IPS-18c (cell line): ENCODE measurements around the gene HHAT.

ENCODE experiments used
- H3K4me3 ChIP-seq: 2 replicates; pipeline ENCODE4 v1.7.0; 2013; ENCODE audit warnings: low read depth, mild to moderate bottlenecking, low read length, moderate library complexity; ENCODE audit not compliant: insufficient read depth
- H3K9me3 ChIP-seq: one replicate; pipeline ENCODE4 v1.6.1; 2013; ENCODE audit warnings: mild to moderate bottlenecking, low read length, moderate library complexity; ENCODE audit not compliant: control insufficient read depth, insufficient read depth

Gene HHAT

DNA sequence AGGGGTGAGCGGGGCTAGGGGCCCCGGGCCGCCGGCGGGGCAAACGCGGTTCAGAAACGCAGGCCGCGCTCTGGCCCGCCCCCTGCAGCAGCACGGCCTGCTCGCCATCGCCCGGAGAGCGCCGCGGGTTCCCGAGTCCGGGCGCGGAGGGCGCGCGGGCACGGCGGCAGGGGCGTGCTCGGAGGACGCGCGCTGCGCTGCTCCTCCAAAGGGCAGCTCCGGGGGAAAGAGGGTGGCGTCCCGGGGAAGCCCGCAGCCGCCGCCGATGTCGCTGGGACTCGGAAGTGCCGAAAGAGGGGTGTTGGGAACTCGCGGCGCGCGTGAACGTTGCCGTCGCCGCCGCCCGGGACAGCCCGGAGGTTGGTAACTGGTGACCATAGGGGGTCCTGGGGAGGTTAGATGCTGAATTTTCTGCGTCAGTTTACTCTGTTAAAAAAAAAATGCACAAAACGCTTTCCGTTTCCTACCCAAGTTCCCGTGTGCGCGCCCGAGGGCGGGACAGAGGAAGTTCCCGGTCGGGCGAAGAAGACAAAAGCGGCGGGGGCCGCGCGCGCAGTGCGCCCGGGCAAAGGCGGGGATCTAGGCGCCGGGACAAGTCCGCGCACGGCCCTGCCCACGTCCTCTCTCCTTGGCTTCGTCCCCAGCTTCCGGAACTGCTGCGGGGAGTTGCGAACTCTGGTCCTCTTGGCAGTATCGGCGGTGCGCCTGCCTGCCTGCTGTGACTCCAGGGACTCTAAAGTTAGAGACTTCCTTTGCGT lies at the start of gene HHAT:
Gene HHAT, plus strand, starts transcription at position 157 of the 758 bp plus-strand sequence. CDS start 20,074 bp downstream, outside the sequence.
- Histone ChIP-seq H3K4me3 (peak within 1 kb of the TSS; percentile 74), H3K9me3 (no peaks in the 10 kb centered on the region)

- no peak overlapping the region for H3K4me3 ChIP-seq
- no peaks in the 10 kb centered on the region for H3K9me3 ChIP-seq
Measured at GRCh38 chr1:210280221-210280620, 48.5 kb upstream of the HHAT start.

- H3K9me3 ChIP-seq: no peaks in the 10 kb centered on the region
Measured at GRCh38 chr1:210288116-210288515, 40.6 kb upstream of the HHAT start.

GRCh38 chr1:210289248-210289647 lies 39.5 kb upstream of the HHAT start:
- H3K9me3 ChIP-seq: no peaks in the 10 kb centered on the region
- H3K4me3 ChIP-seq: no peak overlapping the region

More at GRCh38 chr1:210288116-210288515, 40.6 kb upstream of the HHAT start:
- no peak overlapping the region for H3K4me3 ChIP-seq

DNA sequence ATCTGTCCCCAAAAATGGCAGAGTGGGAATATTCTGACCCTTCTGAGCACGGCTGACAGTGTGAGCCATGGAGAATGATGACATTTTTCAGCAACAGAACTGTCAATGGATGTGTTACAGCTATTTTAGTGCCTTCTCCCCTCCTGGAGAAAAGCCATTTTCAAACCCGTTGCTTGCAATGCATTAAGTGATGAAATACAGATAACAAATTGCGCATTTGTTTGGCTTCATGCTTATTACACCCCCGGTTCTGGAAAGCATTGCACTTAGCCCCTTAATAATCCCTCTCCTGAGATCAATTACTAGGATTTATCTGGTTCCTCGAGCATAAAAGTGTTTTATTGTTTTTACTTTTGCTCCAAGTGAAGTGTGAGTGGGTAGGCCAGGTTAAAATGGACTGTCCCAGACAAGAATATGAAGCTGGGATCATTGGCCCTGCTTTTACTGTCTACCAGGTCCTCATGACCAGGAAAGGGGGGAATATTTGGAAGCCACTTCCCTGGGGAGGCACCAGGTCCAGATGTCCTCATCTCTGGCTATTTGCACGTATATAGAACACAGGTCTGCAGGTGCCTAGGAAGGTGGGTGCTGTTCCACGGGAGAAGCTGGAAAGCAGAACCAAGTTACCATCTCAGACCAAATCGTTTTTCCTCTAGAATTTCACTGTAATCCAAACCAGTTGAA lies 37.5 kb upstream of the HHAT start:
- Histone ChIP-seq H3K4me3 (no peak overlapping the region), H3K9me3 (no peaks in the 10 kb centered on the region)

- peak overlapping the region; percentile 43; the same call in 1 of the 2 replicates for H3K4me3 ChIP-seq
- no peaks in the 10 kb centered on the region for H3K9me3 ChIP-seq
Measured at GRCh38 chr1:210291786-210292230, 36.9 kb upstream of the HHAT start.

- Histone ChIP-seq H3K4me3 (peak overlapping the region; percentile 43; the same call in 1 of the 2 replicates), H3K9me3 (no peaks in the 10 kb centered on the region)
Measured at GRCh38 chr1:210292231-210292871, 36.4 kb upstream of the HHAT start.

DNA sequence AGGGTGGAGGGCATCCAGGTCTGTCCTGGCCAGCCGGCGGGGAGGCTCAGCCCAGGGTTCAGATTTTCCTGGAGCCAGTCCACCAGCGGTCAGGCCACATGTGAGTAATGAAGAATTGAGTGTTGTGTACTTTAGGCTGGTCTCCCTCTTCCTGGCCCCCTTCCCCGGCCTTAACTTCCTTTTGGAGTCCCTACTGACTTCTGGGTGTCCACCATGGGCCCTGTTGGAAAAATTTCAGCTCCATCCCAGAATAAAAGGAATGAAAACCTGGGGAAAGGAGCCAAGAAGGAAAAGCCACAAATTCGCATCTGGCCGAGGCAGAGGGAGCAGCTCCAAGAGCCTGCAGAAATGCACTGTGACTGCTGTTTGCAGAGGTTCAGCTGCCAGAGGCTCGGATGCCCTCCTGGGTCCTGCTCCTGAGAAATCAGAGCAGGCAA lies 35.5 kb upstream of the HHAT start:
- Histone ChIP-seq H3K9me3 (no peaks in the 10 kb centered on the region), H3K4me3 (peak overlapping the region; percentile 43)

DNA sequence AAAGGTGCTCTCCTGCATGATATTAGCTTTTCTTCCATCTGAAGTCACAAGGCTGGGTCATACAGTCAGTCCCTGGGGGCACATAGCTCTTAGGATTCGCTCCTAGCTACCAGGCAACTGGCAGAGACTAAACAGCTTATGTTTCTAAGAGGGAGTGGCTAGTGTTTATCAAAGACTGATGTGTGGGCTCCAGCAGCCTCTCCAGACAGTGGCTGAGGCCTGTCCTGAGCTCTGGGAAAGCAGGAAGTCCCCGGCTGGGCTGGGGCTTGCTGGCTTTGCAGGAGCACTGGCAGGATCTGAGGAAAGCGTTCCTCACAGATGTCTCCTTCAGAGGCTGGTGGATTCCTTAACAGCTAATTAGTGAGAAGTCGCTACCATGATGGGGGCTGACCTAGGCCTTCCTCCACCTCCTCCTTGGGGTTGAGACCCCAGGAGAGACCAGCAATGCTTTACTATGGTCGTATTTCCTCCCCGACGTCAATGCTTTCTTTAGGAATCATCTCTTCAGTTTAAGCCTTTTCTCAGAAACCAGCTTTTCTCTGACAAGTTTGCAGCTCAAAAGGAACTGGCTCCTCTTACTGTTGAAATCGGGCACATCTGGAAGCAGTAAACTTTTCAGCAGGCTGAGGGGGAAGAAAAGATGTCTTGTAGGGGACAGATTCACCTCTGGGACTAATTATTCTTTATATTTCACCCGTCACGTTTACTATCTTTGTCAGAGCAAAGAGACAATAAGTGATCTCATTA lies 33.5 kb upstream of the HHAT start:
- Histone ChIP-seq H3K9me3 (no peaks in the 10 kb centered on the region), H3K4me3 (no peak overlapping the region)

GRCh38 chr1:210296682-210297081 lies 32.0 kb upstream of the HHAT start:
- H3K9me3 ChIP-seq: no peaks in the 10 kb centered on the region

GRCh38 chr1:210298296-210298695 lies 30.4 kb upstream of the HHAT start:
- no peak overlapping the region for H3K4me3 ChIP-seq
- no peaks in the 10 kb centered on the region for H3K9me3 ChIP-seq

More at GRCh38 chr1:210296682-210297081, 32.0 kb upstream of the HHAT start:
- H3K4me3 ChIP-seq: no peak overlapping the region

- H3K4me3 ChIP-seq: no peak overlapping the region
Measured at GRCh38 chr1:210298936-210299335, 29.8 kb upstream of the HHAT start.

GRCh38 chr1:210299501-210299900 lies 29.2 kb upstream of the HHAT start:
- H3K9me3 ChIP-seq: no peaks in the 10 kb centered on the region
- H3K4me3 ChIP-seq: no peak overlapping the region

More at GRCh38 chr1:210298936-210299335, 29.8 kb upstream of the HHAT start:
- H3K9me3 ChIP-seq: no peaks in the 10 kb centered on the region

DNA sequence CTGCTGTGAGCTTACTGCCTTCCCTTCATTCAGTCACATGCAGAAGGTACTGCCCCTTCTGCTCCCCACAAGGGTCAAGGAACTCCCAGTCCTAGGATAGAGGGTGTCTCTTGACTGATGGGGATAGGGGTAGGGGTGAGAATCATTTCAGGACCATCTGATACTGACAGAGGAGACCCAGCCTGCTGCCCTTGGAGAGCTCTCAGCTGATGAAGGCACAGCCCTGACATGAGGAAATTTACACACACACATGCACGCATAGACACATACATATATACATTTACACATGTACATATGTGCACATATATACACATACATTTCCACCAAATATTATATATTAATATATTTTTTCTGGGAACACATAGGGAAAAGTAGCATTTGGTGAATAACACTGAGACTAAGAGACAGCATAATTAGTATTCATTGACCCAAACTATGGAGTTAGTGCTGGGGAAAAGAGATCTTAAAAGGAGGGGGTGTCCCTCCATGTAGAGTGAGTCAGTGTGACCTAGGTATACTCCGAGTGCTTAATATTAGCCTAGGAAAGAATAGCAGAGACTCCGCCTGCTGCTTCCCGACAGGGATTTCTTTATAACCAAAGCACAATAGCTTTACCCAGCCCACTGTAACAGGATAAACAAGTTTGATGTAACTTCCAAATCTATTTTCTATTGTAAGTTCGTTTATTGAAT lies 27.6 kb upstream of the HHAT start:
- Histone ChIP-seq H3K9me3 (no peaks in the 10 kb centered on the region), H3K4me3 (no peak overlapping the region)

GRCh38 chr1:210301615-210302000 lies 27.1 kb upstream of the HHAT start:
- Histone ChIP-seq H3K4me3 (no peak overlapping the region), H3K9me3 (no peaks in the 10 kb centered on the region)

DNA sequence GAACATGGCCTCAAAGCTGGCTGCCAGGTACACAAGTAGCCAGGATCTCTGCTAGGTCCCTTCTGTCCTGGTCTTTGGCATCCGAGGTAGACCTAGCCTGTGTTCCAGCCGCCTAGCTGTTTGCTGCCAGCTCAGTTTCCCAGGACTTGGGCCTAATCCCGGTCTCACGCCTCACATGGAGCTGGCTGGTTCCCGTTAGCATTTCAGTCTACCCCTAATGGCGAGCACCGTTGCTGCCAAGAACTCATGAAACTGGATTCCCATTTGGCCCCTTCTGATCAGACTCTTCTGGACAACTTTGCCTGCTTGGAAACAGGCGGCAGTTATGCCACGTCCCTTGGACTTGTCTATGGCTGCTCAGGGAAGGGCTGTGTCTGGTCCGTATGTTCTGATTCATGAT lies 26.2 kb upstream of the HHAT start:
- Histone ChIP-seq H3K9me3 (no peaks in the 10 kb centered on the region), H3K4me3 (no peak overlapping the region)

GRCh38 chr1:210303391-210303790 lies 25.3 kb upstream of the HHAT start:
- Histone ChIP-seq H3K9me3 (no peaks in the 10 kb centered on the region), H3K4me3 (no peak overlapping the region)
